GM12878 (cell line): Measurements from ENCODE around the gene CYSLTR2.

Experiments
- CBX5 ChIP-seq: sonication (generic); IDR thresholded peaks from 2 replicates; pipeline ENCODE4 v1.6.1; 2016; ENCODE audit warnings: low read depth, moderate library complexity, mild to moderate bottlenecking, inconsistent platforms
- CREB1 ChIP-seq: IDR thresholded peaks from 2 replicates; pipeline ENCODE4 v1.6.1; 2012; ENCODE audit warnings: low read depth, mild to moderate bottlenecking, inconsistent platforms
- EED ChIP-seq: sonication (generic); IDR thresholded peaks from 2 replicates; pipeline ENCODE4 v1.6.1; 2016; ENCODE audit warnings: antibody characterized with exemption, low read depth
- EP300 ChIP-seq, 2 experiments: fragments of 150-350 bp in 1 of 2; IDR thresholded peaks; 2 replicates each; pipeline ENCODE4 v1.6.1; 2011 to 2012; ENCODE audit warnings: low read depth in 2 of 2, low read length in 2 of 2, borderline replicate concordance in 1 of 2, improper control_type of control experiment in 1 of 2, inconsistent platforms in 1 of 2; ENCODE audit not compliant: control insufficient read depth in 1 of 2
- MTA3 ChIP-seq: IDR thresholded peaks from 2 replicates; pipeline ENCODE4 v1.6.1; 2012; ENCODE audit warnings: low read length, inconsistent platforms, borderline replicate concordance
- NFXL1 ChIP-seq: fragments of 450-650 bp; IDR thresholded peaks from 2 replicates; pipeline ENCODE4 v1.6.1; 2017; ENCODE audit warnings: antibody characterized with exemption, mild to moderate bottlenecking, borderline replicate concordance
- POLR2AphosphoS5 ChIP-seq: IDR thresholded peaks from 2 replicates; pipeline ENCODE4 v1.6.1; 2011; ENCODE audit warnings: mild to moderate bottlenecking, low read length, inconsistent platforms
- RAD21 ChIP-seq: IDR thresholded peaks from 2 replicates; pipeline ENCODE4 v1.6.1; 2011; ENCODE audit warnings: mild to moderate bottlenecking, low read depth, low read length, moderate library complexity; ENCODE audit not compliant: insufficient read depth
- RB1 ChIP-seq: fragments of 450-650 bp; formaldehyde crosslinking; IDR thresholded peaks from 2 replicates; pipeline ENCODE4 v1.6.1; 2017; ENCODE audit warnings: mild to moderate bottlenecking, borderline replicate concordance
- ZNF274 ChIP-seq: IDR thresholded peaks from one replicate; pipeline ENCODE4 v1.8.0; 2011; ENCODE audit not compliant: insufficient read length, insufficient read depth
- TF ChIP-seq, protein P1 (sequence below): fragments of 450-650 bp; IDR thresholded peaks from 2 replicates; pipeline ENCODE4 v1.6.1; 2017; ENCODE audit warnings: mild to moderate bottlenecking
- TF ChIP-seq, protein P2 (sequence below), 3 experiments: IDR thresholded peaks in 2 of 3; conservative IDR thresholded peaks in 1 of 3; 2 replicates each; pipeline ENCODE4 v1.5.1; 2011; ENCODE audit warnings: low read depth in 3 of 3, low read length in 3 of 3, mild to moderate bottlenecking in 3 of 3, control low read depth in 2 of 3, moderate library complexity in 2 of 3, inconsistent platforms in 1 of 3, mixed read lengths in 1 of 3; ENCODE audit not compliant: control insufficient read depth in 2 of 3, insufficient read depth in 1 of 3; ENCODE audit errors: extremely low read depth in 1 of 3
- TF ChIP-seq, protein P3 (sequence below): IDR thresholded peaks from 2 replicates; pipeline ENCODE4 v1.6.1; 2011; ENCODE audit warnings: borderline replicate concordance, low read depth, mild to moderate bottlenecking, moderate library complexity, low read length; ENCODE audit not compliant: insufficient read depth, poor library complexity, severe bottlenecking
- TF ChIP-seq, protein P4 (sequence below): IDR thresholded peaks from 2 replicates; pipeline ENCODE4 v1.6.1; 2012; ENCODE audit warnings: low read depth, low read length, improper control_type of control experiment

GRCh38 chr13:48625413-48626076, 28.2 kb upstream of the CYSLTR2 start:
- TF ChIP-seq, protein P1, sequence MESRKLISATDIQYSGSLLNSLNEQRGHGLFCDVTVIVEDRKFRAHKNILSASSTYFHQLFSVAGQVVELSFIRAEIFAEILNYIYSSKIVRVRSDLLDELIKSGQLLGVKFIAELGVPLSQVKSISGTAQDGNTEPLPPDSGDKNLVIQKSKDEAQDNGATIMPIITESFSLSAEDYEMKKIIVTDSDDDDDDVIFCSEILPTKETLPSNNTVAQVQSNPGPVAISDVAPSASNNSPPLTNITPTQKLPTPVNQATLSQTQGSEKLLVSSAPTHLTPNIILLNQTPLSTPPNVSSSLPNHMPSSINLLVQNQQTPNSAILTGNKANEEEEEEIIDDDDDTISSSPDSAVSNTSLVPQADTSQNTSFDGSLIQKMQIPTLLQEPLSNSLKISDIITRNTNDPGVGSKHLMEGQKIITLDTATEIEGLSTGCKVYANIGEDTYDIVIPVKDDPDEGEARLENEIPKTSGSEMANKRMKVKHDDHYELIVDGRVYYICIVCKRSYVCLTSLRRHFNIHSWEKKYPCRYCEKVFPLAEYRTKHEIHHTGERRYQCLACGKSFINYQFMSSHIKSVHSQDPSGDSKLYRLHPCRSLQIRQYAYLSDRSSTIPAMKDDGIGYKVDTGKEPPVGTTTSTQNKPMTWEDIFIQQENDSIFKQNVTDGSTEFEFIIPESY = no peak
- TF ChIP-seq EED = no peak
- TF ChIP-seq POLR2AphosphoS5 = no peak
- TF ChIP-seq ZNF274 = no peak
- TF ChIP-seq RB1 = no peak
- no peak for TF ChIP-seq MTA3
- no peak for TF ChIP-seq RAD21
- TF ChIP-seq CREB1 = no peak
- TF ChIP-seq, protein P2, sequence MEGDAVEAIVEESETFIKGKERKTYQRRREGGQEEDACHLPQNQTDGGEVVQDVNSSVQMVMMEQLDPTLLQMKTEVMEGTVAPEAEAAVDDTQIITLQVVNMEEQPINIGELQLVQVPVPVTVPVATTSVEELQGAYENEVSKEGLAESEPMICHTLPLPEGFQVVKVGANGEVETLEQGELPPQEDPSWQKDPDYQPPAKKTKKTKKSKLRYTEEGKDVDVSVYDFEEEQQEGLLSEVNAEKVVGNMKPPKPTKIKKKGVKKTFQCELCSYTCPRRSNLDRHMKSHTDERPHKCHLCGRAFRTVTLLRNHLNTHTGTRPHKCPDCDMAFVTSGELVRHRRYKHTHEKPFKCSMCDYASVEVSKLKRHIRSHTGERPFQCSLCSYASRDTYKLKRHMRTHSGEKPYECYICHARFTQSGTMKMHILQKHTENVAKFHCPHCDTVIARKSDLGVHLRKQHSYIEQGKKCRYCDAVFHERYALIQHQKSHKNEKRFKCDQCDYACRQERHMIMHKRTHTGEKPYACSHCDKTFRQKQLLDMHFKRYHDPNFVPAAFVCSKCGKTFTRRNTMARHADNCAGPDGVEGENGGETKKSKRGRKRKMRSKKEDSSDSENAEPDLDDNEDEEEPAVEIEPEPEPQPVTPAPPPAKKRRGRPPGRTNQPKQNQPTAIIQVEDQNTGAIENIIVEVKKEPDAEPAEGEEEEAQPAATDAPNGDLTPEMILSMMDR (IDR thresholded peaks at IDR 0.05 in 2 of 3, conservative IDR thresholded peaks at IDR 0.05 in 1 of 3; ENCODE audit: control insufficient read depth in 2 of 3, extremely low read depth in 1 of 3, insufficient read depth in 1 of 3, low read depth in 3 of 3, low read length in 3 of 3) = no peak
- TF ChIP-seq, protein P3, sequence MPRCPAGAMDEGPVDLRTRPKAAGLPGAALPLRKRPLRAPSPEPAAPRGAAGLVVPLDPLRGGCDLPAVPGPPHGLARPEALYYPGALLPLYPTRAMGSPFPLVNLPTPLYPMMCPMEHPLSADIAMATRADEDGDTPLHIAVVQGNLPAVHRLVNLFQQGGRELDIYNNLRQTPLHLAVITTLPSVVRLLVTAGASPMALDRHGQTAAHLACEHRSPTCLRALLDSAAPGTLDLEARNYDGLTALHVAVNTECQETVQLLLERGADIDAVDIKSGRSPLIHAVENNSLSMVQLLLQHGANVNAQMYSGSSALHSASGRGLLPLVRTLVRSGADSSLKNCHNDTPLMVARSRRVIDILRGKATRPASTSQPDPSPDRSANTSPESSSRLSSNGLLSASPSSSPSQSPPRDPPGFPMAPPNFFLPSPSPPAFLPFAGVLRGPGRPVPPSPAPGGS = no peak
- no peak for TF ChIP-seq EP300 (IDR thresholded peaks at IDR 0.05; ENCODE audit: borderline replicate concordance in 1 of 2, control insufficient read depth in 1 of 2, low read depth in 2 of 2, low read length in 2 of 2)
- no peak for TF ChIP-seq NFXL1
- TF ChIP-seq CBX5 = no peak
- TF ChIP-seq, protein P4, sequence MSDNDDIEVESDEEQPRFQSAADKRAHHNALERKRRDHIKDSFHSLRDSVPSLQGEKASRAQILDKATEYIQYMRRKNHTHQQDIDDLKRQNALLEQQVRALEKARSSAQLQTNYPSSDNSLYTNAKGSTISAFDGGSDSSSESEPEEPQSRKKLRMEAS = no peak
